GM12892 (cell line): ENCODE data around the gene EML6.

Source experiments
- DNase-seq: peaks from one replicate; pipeline ENCODE4 v3.0.0; 2011; ENCODE audit not compliant: insufficient read length
- FAIRE-seq: peaks from 2 replicates; lab custom pipeline; 2011; peaks lifted over from hg19 to GRCh38; lab: Jason Lieb, UNC
- POLR2A ChIP-seq: IDR thresholded peaks from 2 replicates; pipeline ENCODE4 v1.6.1; 2011; ENCODE audit warnings: low read depth, low read length, control low read depth
- POLR2AphosphoS5 ChIP-seq: IDR thresholded peaks from 2 replicates; pipeline ENCODE4 v1.6.1; 2011; ENCODE audit warnings: low read depth, low read length, control low read depth
- TAF1 ChIP-seq: IDR thresholded peaks from 2 replicates; pipeline ENCODE4 v1.6.1; 2011; ENCODE audit warnings: low read depth, mild to moderate bottlenecking, control low read depth, low read length, borderline replicate concordance

The EML6 gene

DNA sequence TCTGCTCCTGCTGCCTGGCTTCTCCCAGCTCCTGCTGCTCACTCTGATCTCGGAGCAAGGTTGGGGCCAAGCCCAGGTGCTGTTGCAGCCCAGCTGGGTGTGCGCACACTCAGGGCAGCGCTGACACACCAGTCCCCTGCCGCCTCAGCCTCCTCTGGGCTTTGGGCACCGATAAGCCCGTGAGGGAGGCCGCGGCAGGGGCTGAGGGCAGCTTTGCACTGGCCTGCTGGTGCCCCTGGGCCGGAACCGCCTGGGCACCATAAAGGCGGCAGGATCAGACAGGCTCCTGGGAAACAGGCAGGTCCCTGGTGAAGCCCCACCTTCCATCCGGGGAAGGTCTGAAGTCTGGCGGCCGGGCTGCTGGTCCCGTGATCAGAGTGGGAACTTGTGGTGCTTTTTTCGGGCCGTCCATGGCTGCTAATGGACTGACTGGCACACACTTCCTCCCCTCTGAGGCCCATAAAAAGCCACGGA, 14.1 kb upstream of the EML6 start:
- FAIRE-seq: no peak
- no peak for TF ChIP-seq POLR2AphosphoS5
- TF ChIP-seq POLR2A: no peak
- TF ChIP-seq TAF1: no peak
- no peak for DNase-seq

DNA sequence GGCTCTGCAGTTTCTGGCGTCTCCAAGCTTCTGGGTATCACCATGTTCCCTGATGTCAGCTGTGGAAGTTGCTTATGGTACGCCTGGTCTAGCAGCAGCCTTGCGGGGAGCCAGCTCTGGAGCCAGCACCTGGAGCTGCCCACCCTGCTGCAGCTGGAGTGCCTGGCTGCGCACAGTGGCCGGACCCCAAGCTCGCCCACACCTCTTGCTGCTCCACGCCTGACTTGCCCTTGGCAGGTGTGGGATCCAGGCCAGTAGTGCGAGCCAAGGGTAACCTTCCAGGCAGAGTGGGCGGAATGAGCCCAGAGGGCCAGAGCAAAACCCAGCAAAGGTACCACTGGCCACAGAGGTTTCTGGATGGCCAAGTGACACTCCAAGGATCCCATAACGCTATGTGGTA, 13.2 kb upstream of the EML6 start:
- no peak for TF ChIP-seq POLR2A
- TF ChIP-seq POLR2AphosphoS5: no peak
- TF ChIP-seq TAF1: no peak
- DNase-seq: no peak
- FAIRE-seq: no peak

- no peak for TF ChIP-seq POLR2A
- TF ChIP-seq TAF1: no peak
- TF ChIP-seq POLR2AphosphoS5: no peak
- DNase-seq (no peak), FAIRE-seq (no peak)
Measured at GRCh38 chr2:54712516-54712915, 10.9 kb upstream of the EML6 start.

DNA sequence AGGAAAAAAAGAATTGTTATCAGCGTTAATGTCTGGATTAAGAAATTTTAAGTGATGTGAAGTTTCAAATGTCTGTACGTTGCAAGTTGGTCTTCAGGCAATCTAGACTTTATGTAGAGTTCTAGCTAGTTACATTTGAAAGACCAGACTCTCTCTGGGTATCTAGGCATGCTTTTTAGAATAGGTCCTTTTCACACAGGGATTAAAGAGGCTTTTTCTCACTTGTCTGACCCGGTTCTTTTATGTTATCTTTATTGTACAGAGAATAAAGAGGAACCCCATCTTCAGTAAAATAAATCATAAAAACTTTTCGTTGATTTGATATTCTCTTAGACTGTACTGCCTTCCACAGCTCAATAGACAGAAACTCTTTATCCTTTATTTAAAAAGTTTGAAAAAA, 8.5 kb upstream of the EML6 start:
- FAIRE-seq: no peak
- TF ChIP-seq POLR2A: no peak
- no peak for TF ChIP-seq TAF1
- TF ChIP-seq POLR2AphosphoS5: no peak
- DNase-seq: no peak

DNA sequence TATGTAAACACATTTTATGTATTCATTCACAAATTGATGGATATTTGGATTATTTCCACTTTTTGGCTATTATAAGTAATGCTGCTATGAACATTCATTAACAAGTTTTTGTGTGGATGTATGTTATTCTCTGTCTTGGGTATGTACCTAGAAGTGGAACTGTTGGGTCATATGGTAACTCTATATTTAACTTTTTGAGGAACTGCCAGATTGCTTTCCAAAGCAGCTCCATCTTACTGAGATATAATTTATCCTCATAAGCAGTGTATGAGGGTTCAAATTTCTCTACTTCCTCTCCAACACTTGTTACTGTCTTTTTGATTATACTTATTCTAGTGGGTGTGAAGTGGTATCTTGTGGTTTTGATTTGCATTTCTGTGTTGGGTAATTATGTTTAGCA, 7.1 kb upstream of the EML6 start:
- no peak for DNase-seq
- FAIRE-seq: no peak
- no peak for TF ChIP-seq POLR2AphosphoS5
- no peak for TF ChIP-seq TAF1
- no peak for TF ChIP-seq POLR2A

- DNase-seq (no peak), FAIRE-seq (no peak)
Measured at GRCh38 chr2:54720563-54720962, 2.9 kb upstream of the EML6 start.

DNA sequence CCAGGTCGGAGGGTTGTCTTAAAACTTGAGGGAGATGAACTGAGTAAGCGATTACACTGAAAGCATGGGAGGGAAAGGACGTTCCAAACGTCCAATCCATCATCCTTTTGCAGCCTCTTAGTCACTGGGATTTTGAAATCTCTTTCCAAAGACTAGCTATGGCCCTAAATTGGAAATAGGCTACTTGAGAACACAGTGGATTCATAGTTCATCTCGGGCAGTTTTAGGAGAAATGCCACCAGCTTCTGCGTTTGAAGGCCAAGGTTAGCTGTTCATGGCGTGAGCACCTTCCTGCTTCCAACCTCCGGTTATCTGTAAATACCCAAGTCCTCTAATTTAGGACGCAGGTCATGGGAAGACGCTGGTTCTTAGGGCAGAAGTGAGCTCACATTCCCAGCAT, 821 bp upstream of the EML6 start:
- TF ChIP-seq POLR2A (no peak), POLR2AphosphoS5 (no peak), TAF1 (no peak)
- no peak for FAIRE-seq
- no peak for DNase-seq

More at GRCh38 chr2:54720563-54720962, 2.9 kb upstream of the EML6 start:
- TF ChIP-seq POLR2A (no peak), POLR2AphosphoS5 (no peak), TAF1 (no peak)

- DNase-seq: no peak
- FAIRE-seq: peak; percentile 57
- no peak for TF ChIP-seq TAF1
- TF ChIP-seq POLR2AphosphoS5: no peak
Measured at GRCh38 chr2:54723996-54724559, 616 bp downstream of the EML6 start.

GRCh38 chr2:54724560-54725342, 1.3 kb downstream of the EML6 start:
- FAIRE-seq (no peak), DNase-seq (peak; percentile 32)
- TF ChIP-seq TAF1 (no peak), POLR2A (no peak), POLR2AphosphoS5 (no peak)

DNA sequence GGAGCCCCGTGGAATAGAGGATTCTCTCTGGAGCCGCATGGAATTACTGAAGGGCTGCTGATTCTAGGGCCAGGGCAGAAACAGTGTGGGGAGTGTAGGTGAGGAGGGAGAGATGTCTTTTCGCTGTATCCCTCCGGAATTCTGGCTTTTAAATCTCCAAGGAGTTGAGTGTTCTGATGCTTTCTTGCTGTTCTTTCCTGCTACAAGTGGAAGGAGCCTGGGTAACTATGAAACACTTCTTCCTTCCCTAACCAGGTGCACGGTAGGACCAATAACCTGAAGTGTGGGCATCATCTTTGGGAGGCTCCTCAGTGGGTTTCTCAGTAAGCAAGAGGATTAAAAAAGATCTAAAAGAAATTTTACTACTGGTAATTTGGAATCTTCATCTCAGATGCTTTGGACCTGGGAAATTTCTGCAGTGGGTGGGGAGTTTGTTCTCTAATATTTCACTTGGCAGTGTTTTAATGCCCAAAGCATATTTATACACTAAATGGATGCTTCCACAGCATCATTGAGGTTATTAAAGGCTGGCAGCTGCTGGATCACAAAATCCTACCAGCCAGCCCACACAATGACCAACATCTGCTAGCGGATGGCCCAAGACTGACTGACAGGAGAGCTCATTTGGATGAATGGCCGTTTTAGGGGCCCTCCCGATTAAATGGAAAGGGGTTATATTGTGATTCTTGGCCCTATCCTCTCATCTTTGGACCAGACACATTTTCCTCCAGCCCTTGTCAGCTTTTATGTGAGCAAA, 2.1 kb downstream of the EML6 start:
- no peak for DNase-seq
- no peak for FAIRE-seq
- TF ChIP-seq TAF1 (no peak), POLR2AphosphoS5 (no peak), POLR2A (no peak)

DNA sequence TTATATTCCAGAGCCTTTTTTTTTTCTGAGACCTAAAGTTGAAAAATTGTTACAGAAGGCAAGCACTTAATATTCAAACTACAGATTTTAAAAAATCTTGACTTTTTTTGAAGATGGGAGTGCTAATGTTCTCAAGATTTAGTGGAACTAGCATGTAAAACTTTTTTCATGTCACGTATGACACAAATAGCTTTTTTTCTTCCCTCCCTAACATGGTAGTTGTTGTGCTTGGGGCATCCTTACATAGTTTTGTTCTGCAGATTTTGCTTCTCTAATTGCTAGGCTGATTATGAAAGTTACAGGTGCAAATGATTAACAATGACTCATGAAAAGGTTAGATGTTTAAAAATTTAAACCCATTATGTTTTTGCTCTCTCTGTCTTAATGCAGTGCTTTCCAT, 3.0 kb downstream of the EML6 start:
- FAIRE-seq: no peak
- no peak for DNase-seq
- TF ChIP-seq POLR2AphosphoS5 (no peak), POLR2A (no peak), TAF1 (no peak)

DNA sequence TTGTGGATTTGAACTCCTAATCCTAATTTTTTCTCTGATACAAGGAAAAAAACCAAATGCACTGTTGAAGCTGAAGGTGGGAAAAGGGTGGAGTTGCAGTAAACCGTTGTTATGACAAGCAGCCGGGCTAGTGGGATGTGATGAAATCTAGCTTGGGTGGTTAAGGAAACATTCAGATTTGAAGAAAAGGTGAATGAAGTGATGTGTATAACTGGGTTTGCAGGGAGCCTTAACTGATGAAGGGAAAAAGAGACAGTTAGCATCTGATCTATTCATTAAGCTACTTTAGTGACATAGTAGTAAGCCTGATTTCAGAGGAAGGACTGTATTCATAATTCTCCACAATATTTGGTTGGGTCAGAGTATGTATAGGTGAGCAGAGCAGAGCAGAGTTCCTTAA, 3.5 kb downstream of the EML6 start:
- no peak for FAIRE-seq
- DNase-seq: no peak

More for the DNA sequence above, 3.5 kb downstream of the EML6 start:
- TF ChIP-seq POLR2A (no peak), POLR2AphosphoS5 (no peak), TAF1 (no peak)
